T-helper 2 cell treated with Interferon-gamma antibody and Interleukin-4, amounts not matched to agents 5 μg/mL and 100 μg/mL, for 36 hours (primary cell): ENCODE results near the gene ZNF853.

Source experiments
- DNase-seq: peaks from one replicate; pipeline ENCODE4 v3.0.0; 2021; ENCODE audit warnings: low spot score
- H3K27ac Mint-ChIP-seq: one replicate; pipeline ENCODE4 v1.8.0; 2021; ENCODE audit warnings: mild to moderate bottlenecking, mixed read lengths
- H3K27me3 Mint-ChIP-seq: one replicate; pipeline ENCODE4 v1.8.0; 2021; ENCODE audit warnings: low read depth, mixed read lengths
- H3K36me3 Mint-ChIP-seq: one replicate; pipeline ENCODE4 v1.8.0; 2021; ENCODE audit warnings: low read depth, mixed read lengths
- H3K4me1 Mint-ChIP-seq: one replicate; pipeline ENCODE4 v1.8.0; 2021; ENCODE audit warnings: low read depth, mixed read lengths
- H3K4me3 Mint-ChIP-seq: one replicate; pipeline ENCODE4 v1.8.0; 2022; ENCODE audit warnings: mild to moderate bottlenecking, moderate library complexity, mixed read lengths
- H3K9me3 Mint-ChIP-seq: one replicate; pipeline ENCODE4 v1.8.0; 2021; ENCODE audit warnings: mixed read lengths

The ZNF853 gene

DNA sequence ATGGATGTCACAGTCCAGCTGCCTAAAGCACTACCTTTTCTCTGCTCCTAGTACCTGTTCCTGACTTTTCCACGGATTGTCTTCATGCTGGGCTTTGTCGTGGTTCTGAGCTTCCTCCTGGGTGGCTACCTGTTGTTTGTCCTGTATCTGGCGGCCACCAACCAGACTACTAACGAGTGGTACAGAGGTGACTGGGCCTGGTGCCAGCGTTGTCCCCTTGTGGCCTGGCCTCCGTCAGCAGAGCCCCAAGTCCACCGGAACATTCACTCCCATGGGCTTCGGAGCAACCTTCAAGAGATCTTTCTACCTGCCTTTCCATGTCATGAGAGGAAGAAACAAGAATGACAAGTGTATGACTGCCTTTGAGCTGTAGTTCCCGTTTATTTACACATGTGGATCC, 26.8 kb upstream of the ZNF853 start:
- Mint-ChIP-seq H3K27me3 (no peaks in the 10 kb centered on the region), H3K4me1 (peaks cover 7% of the 10 kb centered on the region), H3K27ac (peak overlapping the region; percentile 43), H3K4me3 (peak overlapping the region; percentile 54), H3K36me3 (peaks cover 36% of the 10 kb centered on the region), H3K9me3 (no peaks in the 10 kb centered on the region)
- DNase-seq: no peak

DNA sequence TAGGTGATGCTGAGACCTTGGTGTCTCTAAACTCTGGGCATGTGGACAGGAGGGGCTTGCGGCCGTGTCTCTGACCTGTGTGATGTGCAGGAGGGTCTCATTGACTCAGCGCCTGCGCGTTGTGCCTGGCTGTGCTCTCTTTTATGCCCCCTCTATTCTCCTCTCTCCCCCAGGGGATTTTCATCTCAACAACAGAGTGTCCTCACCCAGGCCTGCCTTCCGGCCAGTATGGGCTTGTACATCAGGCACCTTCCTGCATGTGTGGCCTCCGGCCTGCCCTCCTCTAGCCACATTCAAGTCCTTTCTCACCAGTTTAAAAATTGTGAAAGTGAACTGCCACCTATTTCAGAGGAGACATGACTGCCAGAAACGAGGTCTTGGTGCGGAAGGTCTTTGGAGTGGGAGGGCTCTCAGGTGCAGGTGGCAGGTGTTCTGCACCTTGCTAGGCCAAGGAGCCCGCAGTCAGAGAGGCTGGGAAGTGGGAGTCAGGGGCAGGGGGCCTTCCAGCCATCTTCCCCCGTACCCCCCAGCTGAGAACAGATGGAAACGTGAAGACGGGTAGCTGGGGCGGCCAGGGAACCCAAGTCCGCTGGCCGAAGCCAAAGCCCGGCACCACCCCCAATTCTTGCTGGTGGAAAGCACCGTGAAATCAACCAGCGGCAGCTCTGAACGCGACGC, 26.1 kb upstream of the ZNF853 start:
- Mint-ChIP-seq H3K9me3 (no peaks in the 10 kb centered on the region), H3K27ac (peak overlapping the region; percentile 71), H3K4me1 (peaks cover 7% of the 10 kb centered on the region), H3K36me3 (peaks cover 36% of the 10 kb centered on the region), H3K27me3 (no peaks in the 10 kb centered on the region), H3K4me3 (peak overlapping the region; percentile 53)
- no peak for DNase-seq

GRCh38 chr7:6589829-6590644, 25.4 kb upstream of the ZNF853 start, which contains the start of gene INTS15:
Gene INTS15, plus strand, starts transcription at chr7:6590021. Its CDS starts 263 bp downstream, at chr7:6590284.
- H3K4me3 Mint-ChIP-seq: peak within 1 kb of the TSS; percentile 95
- H3K9me3 Mint-ChIP-seq: no peaks in the 10 kb centered on the region
- peak within 1 kb of the TSS; percentile 93 for H3K27ac Mint-ChIP-seq
- H3K4me1 Mint-ChIP-seq: peaks cover 7% of the 10 kb centered on the region
- peak; percentile 84 for DNase-seq
- H3K27me3 Mint-ChIP-seq: no peaks in the 10 kb centered on the region
- peaks cover 36% of the 10 kb centered on the region for H3K36me3 Mint-ChIP-seq

- peaks cover 41% of the 10 kb centered on the region for H3K36me3 Mint-ChIP-seq
- no peak for DNase-seq
- no peaks in the 10 kb centered on the region for H3K27me3 Mint-ChIP-seq
- peak overlapping the region; percentile 93 for H3K27ac Mint-ChIP-seq
- H3K4me3 Mint-ChIP-seq: peak overlapping the region; percentile 95
- H3K4me1 Mint-ChIP-seq: peaks cover 7% of the 10 kb centered on the region
- H3K9me3 Mint-ChIP-seq: no peaks in the 10 kb centered on the region
Observed at GRCh38 chr7:6590645-6591110, 24.7 kb upstream of the ZNF853 start.

GRCh38 chr7:6600093-6600492, 15.3 kb upstream of the ZNF853 start:
- H3K4me3 Mint-ChIP-seq: no peak overlapping the region
- H3K36me3 Mint-ChIP-seq: peaks cover 41% of the 10 kb centered on the region
- no peaks in the 10 kb centered on the region for H3K9me3 Mint-ChIP-seq
- DNase-seq: no peak
- H3K27me3 Mint-ChIP-seq: no peaks in the 10 kb centered on the region
- H3K27ac Mint-ChIP-seq: no peak overlapping the region
- H3K4me1 Mint-ChIP-seq: no peaks in the 10 kb centered on the region

DNA sequence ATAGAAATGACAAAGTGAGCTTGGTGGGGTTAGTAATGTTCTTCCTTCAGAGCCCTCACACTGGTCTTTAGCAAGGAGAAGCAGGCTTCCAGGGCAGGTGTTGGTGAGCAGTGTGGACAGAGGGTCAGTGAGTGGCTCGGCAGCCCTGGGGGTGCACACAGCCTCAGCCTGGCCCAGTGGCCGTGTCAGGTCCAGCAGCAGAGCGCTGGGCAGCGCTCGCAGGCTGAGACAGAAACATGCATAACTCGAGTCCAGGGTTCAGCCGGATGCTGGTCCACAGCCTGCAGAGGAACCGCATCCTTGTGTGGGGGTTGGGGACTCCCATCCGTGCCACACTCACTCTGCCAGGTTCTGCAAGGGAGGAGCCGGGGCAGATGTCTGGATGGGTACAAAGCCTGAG, 11.0 kb upstream of the ZNF853 start:
- no peak for DNase-seq
- no peaks in the 10 kb centered on the region for H3K27me3 Mint-ChIP-seq
- H3K9me3 Mint-ChIP-seq: no peaks in the 10 kb centered on the region
- peaks cover 31% of the 10 kb centered on the region for H3K36me3 Mint-ChIP-seq
- H3K27ac Mint-ChIP-seq: no peak overlapping the region
- H3K4me1 Mint-ChIP-seq: no peaks in the 10 kb centered on the region
- no peak overlapping the region for H3K4me3 Mint-ChIP-seq

DNA sequence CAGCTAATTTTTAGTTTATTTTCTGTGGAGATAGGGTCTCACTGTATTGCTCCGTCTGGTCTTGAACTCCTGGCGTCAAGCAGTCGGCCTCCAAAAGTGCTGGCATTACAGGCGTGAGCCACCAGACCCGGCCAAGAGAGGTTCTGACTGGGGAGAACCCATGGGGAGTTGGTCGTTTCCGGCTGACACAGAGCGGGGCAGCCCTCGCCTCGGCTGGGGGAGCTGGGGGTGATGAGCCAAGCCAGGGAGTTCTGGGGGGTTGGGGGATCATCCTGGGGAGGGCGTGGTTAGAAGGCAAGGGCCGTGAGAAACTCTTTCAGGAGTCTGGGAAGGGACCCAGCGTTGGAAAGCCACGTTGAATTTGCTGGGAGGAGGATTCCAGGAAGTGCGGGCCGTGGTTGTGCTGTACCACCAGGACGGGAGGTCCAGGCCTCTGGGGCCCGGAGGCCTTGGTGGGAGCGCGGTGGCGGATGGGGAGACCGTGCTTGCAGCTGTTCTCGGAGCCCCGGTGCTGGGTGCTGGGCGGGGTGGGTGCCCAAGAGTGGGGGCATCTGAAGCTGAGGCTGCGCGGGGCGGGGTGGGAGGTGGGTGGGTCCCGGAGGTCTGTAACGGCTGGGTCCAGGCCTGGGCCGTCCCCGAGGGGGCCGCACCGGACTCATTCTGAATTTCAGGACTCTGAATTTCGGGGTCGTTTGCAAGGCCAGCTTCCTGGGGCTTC, 8.4 kb upstream of the ZNF853 start:
- H3K36me3 Mint-ChIP-seq: peaks cover 25% of the 10 kb centered on the region
- H3K4me1 Mint-ChIP-seq: no peaks in the 10 kb centered on the region
- H3K4me3 Mint-ChIP-seq: no peak overlapping the region
- H3K27me3 Mint-ChIP-seq: no peaks in the 10 kb centered on the region
- H3K9me3 Mint-ChIP-seq: no peaks in the 10 kb centered on the region
- no peak for DNase-seq
- H3K27ac Mint-ChIP-seq: no peak overlapping the region

DNA sequence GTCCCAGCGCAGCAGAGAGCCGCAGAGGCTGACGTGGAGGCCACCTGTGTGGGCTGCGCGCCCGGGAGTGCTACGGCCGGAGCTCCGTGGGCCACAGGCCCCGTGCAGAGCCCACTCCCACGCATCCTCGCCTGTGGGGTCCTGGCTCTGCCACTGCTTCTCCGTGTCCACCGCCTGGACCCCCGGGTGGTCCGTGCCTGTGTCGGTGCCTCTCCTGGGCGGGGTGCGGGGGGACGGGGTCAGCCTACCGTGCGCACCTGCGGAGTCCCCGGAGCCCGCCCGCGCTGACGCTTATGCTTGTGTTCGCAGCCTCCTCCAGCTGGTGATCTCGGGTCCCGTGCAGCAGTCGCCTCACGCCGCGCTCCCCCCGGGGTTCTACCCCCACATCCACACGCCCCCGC, 7.8 kb upstream of the ZNF853 start:
- no peak for DNase-seq
- Mint-ChIP-seq H3K36me3 (peaks cover 19% of the 10 kb centered on the region), H3K4me3 (no peak overlapping the region), H3K9me3 (no peaks in the 10 kb centered on the region), H3K4me1 (no peaks in the 10 kb centered on the region), H3K27ac (no peak overlapping the region), H3K27me3 (peaks cover 2% of the 10 kb centered on the region)

- Mint-ChIP-seq H3K4me3 (no peak overlapping the region), H3K27ac (no peak overlapping the region), H3K4me1 (no peaks in the 10 kb centered on the region), H3K27me3 (peaks cover 6% of the 10 kb centered on the region), H3K36me3 (peaks cover 18% of the 10 kb centered on the region), H3K9me3 (no peaks in the 10 kb centered on the region)
- DNase-seq: no peak
Observed at GRCh38 chr7:6608081-6608480, 7.3 kb upstream of the ZNF853 start.

DNA sequence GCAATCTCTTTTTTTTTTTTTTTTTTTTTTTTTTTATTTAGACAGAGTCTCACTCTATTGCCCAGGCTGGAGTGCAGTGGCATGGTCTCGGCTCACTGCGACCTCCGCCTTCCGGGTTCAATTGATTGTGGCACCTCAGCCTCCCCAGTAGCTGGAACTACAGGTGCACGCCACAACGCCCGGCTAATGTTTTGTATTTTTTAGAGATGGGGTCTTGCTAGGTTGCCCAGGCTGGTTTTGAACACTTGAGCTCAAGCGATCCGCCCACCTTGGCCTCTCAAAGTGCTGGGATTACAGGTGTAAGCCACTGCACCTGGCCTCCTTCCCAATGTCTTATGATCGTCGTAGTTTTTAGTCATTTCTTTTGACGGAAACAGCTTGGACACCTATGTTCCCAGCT, 6.6 kb upstream of the ZNF853 start:
- H3K9me3 Mint-ChIP-seq: no peaks in the 10 kb centered on the region
- no peak overlapping the region for H3K27ac Mint-ChIP-seq
- H3K4me1 Mint-ChIP-seq: no peaks in the 10 kb centered on the region
- DNase-seq: no peak
- peaks cover 14% of the 10 kb centered on the region for H3K36me3 Mint-ChIP-seq
- H3K4me3 Mint-ChIP-seq: no peak overlapping the region
- H3K27me3 Mint-ChIP-seq: peaks cover 8% of the 10 kb centered on the region

DNA sequence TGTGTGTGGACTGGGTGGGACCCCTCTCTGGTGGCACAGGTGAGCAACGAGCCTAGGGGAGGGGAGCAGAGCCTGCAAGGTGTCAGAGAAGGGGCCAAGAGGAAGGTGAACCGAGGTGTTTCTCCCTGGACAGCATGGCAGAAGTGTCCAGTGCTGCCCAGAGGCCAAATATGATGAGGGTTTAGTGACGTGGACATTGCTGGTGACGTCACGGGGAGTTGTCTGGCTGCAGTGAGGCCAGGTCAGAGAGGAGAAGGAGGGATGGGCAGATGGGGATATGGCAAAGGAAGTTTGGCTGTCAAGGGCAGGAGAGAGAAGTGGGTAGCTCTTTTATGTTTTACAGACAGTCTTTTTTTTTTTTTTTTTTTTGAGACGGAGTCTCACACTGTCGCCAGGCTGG, 2.6 kb upstream of the ZNF853 start:
- Mint-ChIP-seq H3K27ac (no peak overlapping the region), H3K4me1 (peaks cover 3% of the 10 kb centered on the region), H3K9me3 (no peaks in the 10 kb centered on the region), H3K36me3 (peaks cover 2% of the 10 kb centered on the region), H3K4me3 (no peak overlapping the region), H3K27me3 (peaks cover 32% of the 10 kb centered on the region)
- no peak for DNase-seq

DNA sequence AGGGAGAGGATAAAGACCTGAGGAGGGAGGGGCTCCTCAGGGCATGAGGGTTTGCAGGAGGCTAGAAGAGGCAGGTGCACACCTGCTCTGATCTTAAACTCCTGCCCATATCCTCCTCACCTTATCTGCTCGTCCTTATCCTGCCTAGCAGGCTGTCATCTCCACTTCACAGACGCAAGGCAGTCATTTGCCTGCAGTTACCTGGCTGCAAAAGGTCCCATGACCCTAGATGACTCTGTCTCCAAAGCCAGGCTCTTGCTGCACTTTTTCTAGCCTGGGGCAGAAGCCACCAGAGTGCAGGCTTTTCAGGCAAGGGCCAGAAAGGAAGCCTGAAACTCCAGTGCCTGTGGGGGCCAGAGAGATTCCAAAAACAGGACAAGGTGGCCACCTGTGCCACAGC, 1.7 kb upstream of the ZNF853 start:
- peaks cover 2% of the 10 kb centered on the region for H3K36me3 Mint-ChIP-seq
- no peaks in the 10 kb centered on the region for H3K9me3 Mint-ChIP-seq
- H3K4me1 Mint-ChIP-seq: peaks cover 3% of the 10 kb centered on the region
- no peak for DNase-seq
- no peak overlapping the region for H3K4me3 Mint-ChIP-seq
- H3K27me3 Mint-ChIP-seq: peaks cover 40% of the 10 kb centered on the region
- no peak overlapping the region for H3K27ac Mint-ChIP-seq

- H3K27ac Mint-ChIP-seq: no peak overlapping the region
- no peaks in the 10 kb centered on the region for H3K9me3 Mint-ChIP-seq
- H3K4me1 Mint-ChIP-seq: peaks cover 11% of the 10 kb centered on the region
- peaks cover 47% of the 10 kb centered on the region for H3K27me3 Mint-ChIP-seq
- no peak for DNase-seq
- no peak overlapping the region for H3K4me3 Mint-ChIP-seq
- H3K36me3 Mint-ChIP-seq: peaks cover 2% of the 10 kb centered on the region
Observed at GRCh38 chr7:6615723-6616555, 529 bp downstream of the ZNF853 start.
